ENCODE data around the gene OPN3.

The OPN3 gene

GRCh38 chr1:241600496-241600901, 39.7 kb downstream of the OPN3 start:
- H3K36me3 ChIP-seq (ENCODE audit: insufficient read depth, low read length) = no peaks in the 10 kb centered on the region
- no peaks in the 10 kb centered on the region for H3K9me3 ChIP-seq (ENCODE audit: low read length)
- no peak overlapping the region for H3K9ac ChIP-seq (ENCODE audit: low read length)
- H3K27ac ChIP-seq (ENCODE audit: low read depth, low read length) = no peak overlapping the region
- no peaks in the 10 kb centered on the region for H3K27me3 ChIP-seq (ENCODE audit: control insufficient read depth in 1 of 2, insufficient read depth in 2 of 2, low read length in 2 of 2)
- no peaks in the 10 kb centered on the region for H3K4me1 ChIP-seq (ENCODE audit: insufficient read depth, low read length)
- no peak overlapping the region for H3K4me3 ChIP-seq (ENCODE audit: low read depth in 1 of 2, low read length in 2 of 2)

GRCh38 chr1:241598249-241598648, 41.9 kb downstream of the OPN3 start:
- H3K27ac ChIP-seq (ENCODE audit: low read depth, low read length) = no peak overlapping the region
- H3K27me3 ChIP-seq (ENCODE audit: control insufficient read depth in 1 of 2, insufficient read depth in 2 of 2, low read length in 2 of 2) = no peaks in the 10 kb centered on the region
- no peaks in the 10 kb centered on the region for H3K4me1 ChIP-seq (ENCODE audit: insufficient read depth, low read length)
- H3K36me3 ChIP-seq (ENCODE audit: insufficient read depth, low read length) = no peaks in the 10 kb centered on the region
- no peak overlapping the region for H3K9ac ChIP-seq (ENCODE audit: low read length)
- no peaks in the 10 kb centered on the region for H3K9me3 ChIP-seq (ENCODE audit: low read length)
- H3K4me3 ChIP-seq (ENCODE audit: low read depth in 1 of 2, low read length in 2 of 2) = no peak overlapping the region

- no peaks in the 10 kb centered on the region for H3K27me3 ChIP-seq (ENCODE audit: control insufficient read depth in 1 of 2, insufficient read depth in 2 of 2, low read length in 2 of 2)
- H3K9me3 ChIP-seq (ENCODE audit: low read length) = no peaks in the 10 kb centered on the region
- H3K4me3 ChIP-seq (ENCODE audit: low read depth in 1 of 2, low read length in 2 of 2) = no peak overlapping the region
- H3K36me3 ChIP-seq (ENCODE audit: insufficient read depth, low read length) = no peaks in the 10 kb centered on the region
- no peaks in the 10 kb centered on the region for H3K4me1 ChIP-seq (ENCODE audit: insufficient read depth, low read length)
- no peak overlapping the region for H3K27ac ChIP-seq (ENCODE audit: low read depth, low read length)
- no peak overlapping the region for H3K9ac ChIP-seq (ENCODE audit: low read length)
Measured at GRCh38 chr1:241596633-241597032, 43.5 kb downstream of the OPN3 start.

- H3K27ac ChIP-seq (ENCODE audit: low read depth, low read length) = no peak overlapping the region
Measured at GRCh38 chr1:241593186-241593585, 47.0 kb downstream of the OPN3 start.

GRCh38 chr1:241592273-241592958, 47.8 kb downstream of the OPN3 start:
- Histone ChIP-seq H3K27me3 (ENCODE audit: control insufficient read depth in 1 of 2, insufficient read depth in 2 of 2, low read length in 2 of 2) (no peaks in the 10 kb centered on the region), H3K27ac (ENCODE audit: low read depth, low read length) (no peak overlapping the region), H3K9ac (ENCODE audit: low read length) (no peak overlapping the region), H3K9me3 (ENCODE audit: low read length) (no peaks in the 10 kb centered on the region), H3K36me3 (ENCODE audit: insufficient read depth, low read length) (no peaks in the 10 kb centered on the region), H3K4me1 (ENCODE audit: insufficient read depth, low read length) (no peaks in the 10 kb centered on the region), H3K4me3 (ENCODE audit: low read depth in 1 of 2, low read length in 2 of 2) (no peak overlapping the region)

More at GRCh38 chr1:241593186-241593585, 47.0 kb downstream of the OPN3 start:
- no peak overlapping the region for H3K9ac ChIP-seq (ENCODE audit: low read length)
- H3K36me3 ChIP-seq (ENCODE audit: insufficient read depth, low read length) = no peaks in the 10 kb centered on the region
- no peak overlapping the region for H3K4me3 ChIP-seq (ENCODE audit: low read depth in 1 of 2, low read length in 2 of 2)
- H3K27me3 ChIP-seq (ENCODE audit: control insufficient read depth in 1 of 2, insufficient read depth in 2 of 2, low read length in 2 of 2) = no peaks in the 10 kb centered on the region
- H3K9me3 ChIP-seq (ENCODE audit: low read length) = no peaks in the 10 kb centered on the region
- H3K4me1 ChIP-seq (ENCODE audit: insufficient read depth, low read length) = no peaks in the 10 kb centered on the region

GRCh38 chr1:241591736-241592135, 48.4 kb downstream of the OPN3 start:
- Histone ChIP-seq H3K4me3 (ENCODE audit: low read depth in 1 of 2, low read length in 2 of 2) (no peak overlapping the region), H3K9me3 (ENCODE audit: low read length) (no peaks in the 10 kb centered on the region), H3K36me3 (ENCODE audit: insufficient read depth, low read length) (no peaks in the 10 kb centered on the region), H3K27ac (ENCODE audit: low read depth, low read length) (no peak overlapping the region), H3K27me3 (ENCODE audit: control insufficient read depth in 1 of 2, insufficient read depth in 2 of 2, low read length in 2 of 2) (no peaks in the 10 kb centered on the region), H3K9ac (ENCODE audit: low read length) (no peak overlapping the region), H3K4me1 (ENCODE audit: insufficient read depth, low read length) (no peaks in the 10 kb centered on the region)

- H3K9ac ChIP-seq (ENCODE audit: low read length) = no peak overlapping the region
- H3K4me1 ChIP-seq (ENCODE audit: insufficient read depth, low read length) = no peaks in the 10 kb centered on the region
- H3K4me3 ChIP-seq (ENCODE audit: low read depth in 1 of 2, low read length in 2 of 2) = no peak overlapping the region
- no peaks in the 10 kb centered on the region for H3K27me3 ChIP-seq (ENCODE audit: control insufficient read depth in 1 of 2, insufficient read depth in 2 of 2, low read length in 2 of 2)
- H3K27ac ChIP-seq (ENCODE audit: low read depth, low read length) = no peak overlapping the region
- H3K9me3 ChIP-seq (ENCODE audit: low read length) = no peaks in the 10 kb centered on the region
- H3K36me3 ChIP-seq (ENCODE audit: insufficient read depth, low read length) = no peaks in the 10 kb centered on the region
Measured at GRCh38 chr1:241591317-241591716, 48.9 kb downstream of the OPN3 start.

- no peaks in the 10 kb centered on the region for H3K36me3 ChIP-seq (ENCODE audit: insufficient read depth, low read length)
- no peak overlapping the region for H3K27ac ChIP-seq (ENCODE audit: low read depth, low read length)
- no peaks in the 10 kb centered on the region for H3K4me1 ChIP-seq (ENCODE audit: insufficient read depth, low read length)
- no peak overlapping the region for H3K9ac ChIP-seq (ENCODE audit: low read length)
- no peaks in the 10 kb centered on the region for H3K9me3 ChIP-seq (ENCODE audit: low read length)
- no peak overlapping the region for H3K4me3 ChIP-seq (ENCODE audit: low read depth in 1 of 2, low read length in 2 of 2)
- H3K27me3 ChIP-seq (ENCODE audit: control insufficient read depth in 1 of 2, insufficient read depth in 2 of 2, low read length in 2 of 2) = no peaks in the 10 kb centered on the region
Measured at GRCh38 chr1:241590719-241591118, 49.5 kb downstream of the OPN3 start.

GRCh38 chr1:241589521-241589920, 50.6 kb downstream of the OPN3 start:
- Histone ChIP-seq H3K36me3 (ENCODE audit: insufficient read depth, low read length) (no peaks in the 10 kb centered on the region), H3K9me3 (ENCODE audit: low read length) (no peaks in the 10 kb centered on the region), H3K27me3 (ENCODE audit: control insufficient read depth in 1 of 2, insufficient read depth in 2 of 2, low read length in 2 of 2) (no peaks in the 10 kb centered on the region), H3K4me3 (ENCODE audit: low read depth in 1 of 2, low read length in 2 of 2) (no peak overlapping the region), H3K27ac (ENCODE audit: low read depth, low read length) (no peak overlapping the region), H3K9ac (ENCODE audit: low read length) (no peak overlapping the region), H3K4me1 (ENCODE audit: insufficient read depth, low read length) (no peaks in the 10 kb centered on the region)

- Histone ChIP-seq H3K4me1 (ENCODE audit: insufficient read depth, low read length) (no peaks in the 10 kb centered on the region), H3K9ac (ENCODE audit: low read length) (no peak overlapping the region), H3K4me3 (ENCODE audit: low read depth in 1 of 2, low read length in 2 of 2) (no peak overlapping the region), H3K27ac (ENCODE audit: low read depth, low read length) (no peak overlapping the region), H3K36me3 (ENCODE audit: insufficient read depth, low read length) (no peaks in the 10 kb centered on the region), H3K27me3 (ENCODE audit: control insufficient read depth in 1 of 2, insufficient read depth in 2 of 2, low read length in 2 of 2) (no peaks in the 10 kb centered on the region), H3K9me3 (ENCODE audit: low read length) (no peaks in the 10 kb centered on the region)
Measured at GRCh38 chr1:241586905-241587512, 53.2 kb downstream of the OPN3 start.

- no peak overlapping the region for H3K4me3 ChIP-seq (ENCODE audit: low read depth in 1 of 2, low read length in 2 of 2)
- no peak overlapping the region for H3K27ac ChIP-seq (ENCODE audit: low read depth, low read length)
- H3K27me3 ChIP-seq (ENCODE audit: control insufficient read depth in 1 of 2, insufficient read depth in 2 of 2, low read length in 2 of 2) = no peaks in the 10 kb centered on the region
- no peak overlapping the region for H3K9ac ChIP-seq (ENCODE audit: low read length)
- H3K36me3 ChIP-seq (ENCODE audit: insufficient read depth, low read length) = no peaks in the 10 kb centered on the region
- no peaks in the 10 kb centered on the region for H3K4me1 ChIP-seq (ENCODE audit: insufficient read depth, low read length)
- H3K9me3 ChIP-seq (ENCODE audit: low read length) = no peaks in the 10 kb centered on the region
Measured at GRCh38 chr1:241582921-241583321, 57.2 kb downstream of the OPN3 start.

- Histone ChIP-seq H3K9me3 (ENCODE audit: low read length) (no peaks in the 10 kb centered on the region), H3K27ac (ENCODE audit: low read depth, low read length) (no peak overlapping the region), H3K36me3 (ENCODE audit: insufficient read depth, low read length) (no peaks in the 10 kb centered on the region), H3K4me1 (ENCODE audit: insufficient read depth, low read length) (no peaks in the 10 kb centered on the region), H3K9ac (ENCODE audit: low read length) (no peak overlapping the region), H3K4me3 (ENCODE audit: low read depth in 1 of 2, low read length in 2 of 2) (no peak overlapping the region), H3K27me3 (ENCODE audit: control insufficient read depth in 1 of 2, insufficient read depth in 2 of 2, low read length in 2 of 2) (no peaks in the 10 kb centered on the region)
Measured at GRCh38 chr1:241579434-241579833, 60.7 kb downstream of the OPN3 start.
